HG03196 (cell line): Measurements from ENCODE around the gene RIIAD1.
"Not testable (repeated sequence)": the region's sequence is repeated elsewhere in the genome, so short reads cannot be mapped to it uniquely, and the experiment has no call there.

Experiments used
- ATAC-seq: cut with Tn5 transposase; IDR thresholded peaks from one replicate; pipeline ENCODE4 v1.9.1; 2021; ENCODE audit not compliant: unreplicated experiment

The RIIAD1 gene, protein sequence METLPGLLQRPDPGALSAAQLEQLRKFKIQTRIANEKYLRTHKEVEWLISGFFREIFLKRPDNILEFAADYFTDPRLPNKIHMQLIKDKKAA

DNA sequence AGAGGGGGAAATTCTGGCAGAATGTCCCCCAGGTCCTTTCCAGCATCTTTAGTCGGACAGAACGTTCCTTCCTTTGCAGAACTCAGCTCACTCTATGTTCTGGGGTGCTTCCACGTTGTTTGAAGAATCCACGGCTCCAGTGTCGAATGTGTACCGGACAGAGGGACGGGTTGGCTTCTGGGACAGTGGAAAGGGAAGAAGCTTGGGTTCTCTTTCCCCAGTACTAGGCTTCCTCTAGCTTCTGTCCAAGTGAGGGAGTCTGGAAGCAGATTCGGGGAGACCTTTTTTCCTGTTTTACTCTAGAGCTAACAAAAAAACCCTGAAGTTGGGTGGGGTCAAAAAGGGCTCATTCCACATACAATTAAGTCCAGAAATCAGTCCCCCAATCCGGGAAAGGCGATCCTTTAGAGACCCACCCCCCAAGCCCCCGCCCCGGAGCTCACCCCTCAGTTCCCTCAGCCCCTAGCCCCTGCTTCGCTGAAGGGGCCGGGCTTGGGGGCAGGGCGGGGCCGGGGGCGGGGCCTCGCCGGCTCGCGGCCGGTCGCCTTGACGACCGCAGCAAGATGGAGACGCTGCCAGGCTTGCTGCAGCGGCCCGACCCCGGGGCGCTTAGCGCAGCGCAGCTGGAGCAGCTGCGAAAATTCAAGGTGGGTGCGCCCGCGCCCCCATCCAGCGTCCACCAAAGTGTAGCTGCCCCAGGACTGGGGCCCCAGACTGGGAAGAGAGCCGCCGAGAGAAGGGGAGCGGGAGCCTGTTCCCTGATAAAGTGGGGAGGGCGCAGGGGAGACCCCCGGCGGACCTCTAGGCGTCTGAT is at the start of gene RIIAD1:
TSS of gene RIIAD1 (plus strand) at position 549 of the 814 bp plus-strand sequence. CDS start at position 564, 15 bp downstream.
- ATAC-seq = peak; percentile 42

GRCh38 chr1:151673407-151673806 is 47.9 kb upstream of the RIIAD1 start:
- ATAC-seq = no peak

- ATAC-seq = no peak
Measured at GRCh38 chr1:151680391-151680790, 40.9 kb upstream of the RIIAD1 start.

DNA sequence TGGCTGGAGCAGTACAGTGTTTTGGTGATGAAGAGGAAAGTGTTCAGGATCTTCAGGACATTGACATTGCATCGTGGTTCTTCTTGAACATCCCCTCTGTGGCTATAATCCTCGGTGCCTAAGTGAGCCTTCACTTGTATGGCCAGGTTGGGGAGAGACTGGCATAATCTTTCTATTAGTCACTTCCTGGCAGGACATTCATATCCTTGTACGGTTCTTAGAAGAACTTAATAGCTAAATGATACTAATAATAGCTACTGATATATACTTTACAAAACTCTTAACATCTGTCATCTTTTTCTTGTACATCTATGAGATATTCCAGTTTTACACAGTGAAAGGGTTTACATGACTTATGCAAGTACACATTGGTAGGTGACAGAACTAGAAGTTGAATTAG is 40.5 kb upstream of the RIIAD1 start:
- ATAC-seq = no peak

DNA sequence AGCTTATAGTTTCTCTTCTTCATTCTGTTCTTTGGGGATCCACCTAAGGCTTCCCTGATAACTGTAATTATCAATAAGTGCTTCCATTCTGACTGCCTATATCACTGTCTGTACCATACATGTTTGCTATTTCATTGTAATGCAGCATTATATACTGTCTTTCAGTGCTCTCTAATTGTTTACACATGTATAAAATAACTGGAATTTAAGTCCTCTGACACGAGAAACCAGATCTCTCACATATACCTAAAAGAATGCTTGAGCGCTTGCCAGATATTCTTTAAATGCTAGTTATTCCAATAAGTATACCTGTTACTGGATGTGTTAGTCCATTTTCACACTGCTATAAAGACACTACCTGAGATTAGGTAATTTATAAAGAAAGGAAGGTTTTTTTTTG is 39.4 kb upstream of the RIIAD1 start:
- ATAC-seq = no peak

GRCh38 chr1:151682901-151683300 is 38.4 kb upstream of the RIIAD1 start:
- ATAC-seq = not testable (repeated sequence)

DNA sequence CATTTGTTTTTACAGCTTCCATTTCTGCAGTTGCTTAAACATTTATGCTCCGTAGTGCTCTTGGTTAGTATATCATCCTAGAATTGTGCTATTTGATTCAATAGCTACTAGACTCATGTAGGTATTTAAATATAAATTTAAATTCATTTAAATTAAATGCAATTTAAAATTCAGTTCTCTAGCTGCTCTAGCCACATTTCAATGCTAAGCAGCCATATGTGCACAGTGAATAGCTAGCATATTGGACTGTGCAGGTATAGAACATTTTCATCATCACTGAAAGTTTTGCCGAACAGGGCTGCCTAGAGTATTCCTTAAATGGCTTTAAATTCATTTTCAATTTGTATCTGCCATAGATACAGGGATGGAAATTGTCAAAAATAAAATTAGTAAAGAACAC is 37.2 kb upstream of the RIIAD1 start:
- ATAC-seq = no peak

DNA sequence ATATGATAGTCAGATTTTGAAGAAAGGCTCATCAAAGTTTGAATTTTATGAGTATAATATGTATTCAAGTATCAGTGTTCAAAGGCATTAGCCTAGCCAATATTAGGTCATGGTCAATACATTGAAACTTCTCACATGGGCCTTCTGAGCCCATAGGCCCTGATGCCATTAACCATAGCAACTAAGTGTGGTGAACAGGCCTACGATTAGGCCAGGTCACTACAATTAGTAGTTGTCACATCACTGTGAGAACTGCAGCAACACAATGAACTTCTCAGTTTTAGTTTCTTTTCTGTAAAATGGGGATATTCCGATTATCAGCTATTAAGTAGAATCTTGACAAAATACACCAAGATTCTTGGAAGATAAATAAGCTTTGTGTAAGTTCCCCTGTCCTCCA is 34.8 kb upstream of the RIIAD1 start:
- ATAC-seq = no peak

DNA sequence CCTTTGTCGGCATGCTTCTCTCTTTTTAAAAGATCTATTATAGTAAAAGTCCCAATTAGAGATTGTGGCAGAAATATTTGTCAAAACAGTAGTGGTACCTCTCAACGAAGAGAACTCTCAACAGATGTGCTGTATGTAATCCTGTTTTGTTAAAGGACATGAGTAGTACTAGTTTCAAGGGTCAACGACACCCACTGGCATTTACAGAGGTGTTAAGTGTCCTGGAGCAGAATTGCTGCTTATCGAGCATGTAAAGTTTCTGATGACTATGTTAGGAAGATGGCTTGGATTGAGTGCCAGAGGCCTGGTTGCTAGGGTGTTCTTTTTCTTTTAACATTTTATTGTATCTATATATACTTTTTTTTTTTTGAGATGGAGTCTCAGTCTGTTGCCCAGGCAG is 31.8 kb upstream of the RIIAD1 start:
- ATAC-seq = no peak

- ATAC-seq = no peak
Measured at GRCh38 chr1:151692226-151692625, 29.1 kb upstream of the RIIAD1 start.

- no peak for ATAC-seq
Measured at GRCh38 chr1:151693057-151693651, 28.2 kb upstream of the RIIAD1 start.

DNA sequence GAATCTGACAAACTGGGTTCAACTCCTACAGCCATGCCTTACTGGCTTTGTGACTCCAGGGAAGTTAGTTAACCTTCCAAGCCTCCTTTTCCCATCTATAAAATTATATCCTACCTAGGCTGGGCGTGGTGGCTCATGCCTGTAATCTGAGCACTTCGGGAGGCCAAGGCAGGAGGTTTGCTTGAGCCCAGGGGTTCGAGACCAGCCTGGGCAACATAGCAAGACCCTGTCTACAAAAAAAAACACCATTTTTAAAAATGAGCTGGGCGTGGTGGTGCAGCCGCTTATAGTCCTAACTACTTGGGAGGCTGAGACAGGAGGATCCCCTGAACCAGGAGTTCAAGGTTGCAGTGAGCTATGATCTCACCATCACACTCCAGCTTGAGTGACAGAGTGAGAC is 19.8 kb upstream of the RIIAD1 start:
- ATAC-seq = no peak

- ATAC-seq = no peak
Measured at GRCh38 chr1:151702936-151703335, 18.4 kb upstream of the RIIAD1 start.

GRCh38 chr1:151703813-151704212 is 17.5 kb upstream of the RIIAD1 start:
- no peak for ATAC-seq

GRCh38 chr1:151704246-151704645 is 17.1 kb upstream of the RIIAD1 start:
- no peak for ATAC-seq

DNA sequence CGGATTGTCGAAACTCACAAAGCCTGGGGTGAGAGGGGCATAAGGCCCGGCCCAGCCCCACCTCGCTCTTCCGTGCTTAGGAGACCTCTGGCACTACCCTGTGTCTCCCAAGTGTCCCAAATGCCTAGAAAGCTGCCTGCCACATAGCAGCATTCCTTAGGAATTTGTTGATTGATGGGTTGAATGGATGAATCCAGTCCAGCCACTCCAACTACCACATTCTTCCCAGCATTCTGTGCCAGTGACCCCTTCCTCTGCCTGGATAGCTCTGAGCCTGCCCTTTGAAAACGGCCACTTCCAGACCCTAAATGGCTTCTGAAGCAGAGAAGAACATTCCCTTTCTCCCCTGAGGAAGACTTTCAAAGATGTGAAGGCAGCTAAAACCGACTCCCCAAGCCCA is 16.2 kb upstream of the RIIAD1 start:
- ATAC-seq = no peak

GRCh38 chr1:151705753-151706463 is 15.4 kb upstream of the RIIAD1 start:
- ATAC-seq = no peak

GRCh38 chr1:151706464-151707415 is 14.6 kb upstream of the RIIAD1 start:
- no peak for ATAC-seq

DNA sequence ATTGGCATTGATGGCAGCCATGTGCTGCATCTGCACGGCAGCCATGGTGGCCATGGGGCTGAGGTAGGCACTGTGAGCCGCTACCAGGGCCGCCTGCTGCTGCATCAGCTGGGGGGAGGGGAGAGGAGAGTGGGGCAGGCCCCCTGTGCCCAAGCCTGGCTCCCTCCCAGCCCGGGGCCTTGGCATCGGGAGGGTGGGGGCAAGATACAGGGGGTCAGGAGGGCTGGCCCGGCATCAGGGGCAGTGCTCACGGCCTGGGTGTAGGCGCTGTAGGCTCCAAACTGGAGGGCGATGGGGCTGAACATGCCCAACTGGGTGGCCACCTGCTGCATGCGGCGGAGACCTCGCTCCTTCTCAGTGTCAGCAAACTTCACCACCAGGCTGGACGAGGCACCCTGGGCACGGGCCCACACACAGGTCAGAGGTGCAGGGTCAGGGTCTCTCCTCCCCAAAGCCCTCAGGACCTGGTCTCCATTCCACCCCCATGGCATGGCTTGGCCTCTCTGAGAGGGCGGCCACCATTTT is 13.7 kb upstream of the RIIAD1 start:
- no peak for ATAC-seq

DNA sequence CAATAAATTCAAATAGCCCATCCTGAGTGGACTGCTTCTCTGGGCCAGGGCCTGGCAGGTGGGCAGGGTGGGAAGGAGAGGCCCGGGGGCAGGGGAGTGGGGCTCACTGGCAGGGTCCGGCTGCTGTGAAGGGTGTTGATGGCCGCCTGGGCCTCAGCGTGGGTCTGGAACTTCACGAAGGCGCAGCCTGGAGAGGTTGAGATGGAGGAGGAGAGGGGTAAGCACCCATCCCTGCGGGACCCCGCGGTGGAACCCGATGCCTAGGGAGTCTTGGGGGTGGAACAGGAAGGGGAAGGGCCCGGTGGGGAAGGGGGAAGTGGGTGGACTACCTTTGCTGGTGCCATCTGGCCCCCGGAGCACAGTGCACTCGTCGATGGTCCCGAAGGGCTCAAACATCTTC is 12.4 kb upstream of the RIIAD1 start:
- no peak for ATAC-seq
